Panc1 (cell line): Measurements from ENCODE around the gene C11orf98. TPM values are rescaled to one million over a fixed set of nuclear protein-coding genes. Genes with fewer than 3 reads are reported as not detected.

ENCODE experiments used
- ATAC-seq: fragments of 200-7000 bp; cut with Tn5 transposase; 2 replicates; pipeline ENCODE4 v1.9.1; 2020; ENCODE audit warnings: mild to moderate bottlenecking, moderate library complexity
- BruUV-seq: library from RNA; stranded (reverse); fragments of 400-500 nt; replicated peaks from 2 replicates; lab custom pipeline; 2021; lab: Mats Ljungman, UMichigan
- CTCF ChIA-PET: fragments of 300-600 bp; sonication (Branson Sonifier 250); formaldehyde crosslinking; loops from one replicate; lab custom pipeline; 2022; ENCODE audit warnings: antibody characterized with exemption; lab: Charles Lee
- POLR2A ChIA-PET: fragments of 300-600 bp; sonication (Branson Sonifier 250); formaldehyde crosslinking; loops from one replicate; lab custom pipeline; 2022; ENCODE audit warnings: antibody characterized with exemption; lab: Charles Lee
- DNase-seq: peaks from one replicate; pipeline ENCODE4 v3.0.0-alpha.2; 2010; ENCODE audit warnings: low read depth, low spot score
- H3K27ac ChIP-seq: 2 replicates; pipeline ENCODE4 v1.5.1; 2011; ENCODE audit warnings: mild to moderate bottlenecking, low read length, inconsistent platforms
- H3K27me3 ChIP-seq: fragments of 200-500 bp; sonication (Bioruptor generic); 2 replicates; pipeline ENCODE4 v1.6.0; 2014; ENCODE audit warnings: low read length, inconsistent platforms; ENCODE audit not compliant: control insufficient read depth, insufficient read depth
- H3K36me3 ChIP-seq: fragments of 200-500 bp; sonication (Bioruptor generic); 2 replicates; pipeline ENCODE4 v1.5.1; 2014; ENCODE audit warnings: inconsistent platforms, mild to moderate bottlenecking, low read length, moderate library complexity; ENCODE audit not compliant: control insufficient read depth, insufficient read depth
- H3K4me1 ChIP-seq: 2 replicates; pipeline ENCODE4 v1.5.1; 2011; ENCODE audit warnings: inconsistent platforms, mild to moderate bottlenecking, low read length, moderate library complexity; ENCODE audit not compliant: control insufficient read depth, insufficient read depth
- H3K4me3 ChIP-seq, 2 experiments: 2 replicates each; pipeline ENCODE4 v1.5.1; 2011 to 2012; ENCODE audit warnings: low read depth in 2 of 2, low read length in 2 of 2, mild to moderate bottlenecking in 2 of 2, inconsistent platforms in 1 of 2, moderate library complexity in 1 of 2
- H3K9me3 ChIP-seq: fragments of 200-500 bp; sonication (Bioruptor generic); 2 replicates; pipeline ENCODE4 v1.5.1; 2014; ENCODE audit warnings: low read depth, mild to moderate bottlenecking, inconsistent platforms, low read length, moderate library complexity; ENCODE audit not compliant: control insufficient read depth, insufficient read depth
- CTCF ChIP-seq: fragments of 450-650 bp; IDR thresholded peaks from 2 replicates; pipeline ENCODE4 v1.5.1; 2017; ENCODE audit warnings: mild to moderate bottlenecking
- POLR2AphosphoS5 ChIP-seq: IDR thresholded peaks from 2 replicates; pipeline ENCODE4 v1.6.1; 2012; ENCODE audit warnings: mild to moderate bottlenecking, low read depth, low read length, moderate library complexity
- REST ChIP-seq, 2 experiments: IDR thresholded peaks; 2 replicates each; pipeline ENCODE4 v1.6.1; 2011 to 2012; ENCODE audit warnings: low read depth in 2 of 2, control low read depth in 1 of 2, low read length in 1 of 2, mild to moderate bottlenecking in 1 of 2, moderate library complexity in 1 of 2; ENCODE audit not compliant: insufficient read depth in 1 of 2
- SIN3A ChIP-seq: IDR thresholded peaks from 2 replicates; pipeline ENCODE4 v1.6.1; 2012; ENCODE audit warnings: low read depth, mild to moderate bottlenecking, low read length, moderate library complexity, borderline replicate concordance; ENCODE audit not compliant: insufficient read depth
- TCF7L2 ChIP-seq: IDR thresholded peaks from 2 replicates; pipeline ENCODE4 v1.6.1; 2011; ENCODE audit warnings: mild to moderate bottlenecking, low read depth, low read length, inconsistent platforms
- in situ Hi-C: cut with HindIII; loops from 2 replicates; pipeline ENCODE4 v1.10.0; 2016; ENCODE audit warnings: low sequenced_read_pairs, low pct_unique_long_range_greater_than_20kb
- intact Hi-C: fragments of 100-400 bp; cut with micrococcal nuclease; formaldehyde crosslinking; loops from one replicate; pipeline ENCODE4 v1.10.0; 2022; ENCODE audit not compliant: unreplicated experiment
- total RNA-seq: library from RNA; stranded (reverse); gene quantifications from one replicate; pipeline ENCODE4 v1.2.1, GENCODE V29; 2021; ENCODE audit not compliant: unreplicated experiment

The C11orf98 gene
- total RNA-seq, 1 experiment from 2014 or later: 96.7 TPM

- H3K36me3 ChIP-seq: no peaks in the 10 kb centered on the region; the same call in 1 of the 2 replicates
- TF ChIP-seq SIN3A (no peak), REST (IDR thresholded peaks at IDR 0.05; ENCODE audit: insufficient read depth in 1 of 2, low read depth in 2 of 2, low read length in 1 of 2) (no peak), TCF7L2 (no peak), POLR2AphosphoS5 (no peak), CTCF (no peak)
- in situ Hi-C loops: no loop called here
- H3K4me1 ChIP-seq: peaks cover 31% of the 10 kb centered on the region
- H3K9me3 ChIP-seq: no peaks in the 10 kb centered on the region
- ATAC-seq: no peak
- intact Hi-C loops: no loop called here
- H3K27me3 ChIP-seq: no peaks in the 10 kb centered on the region
- H3K4me3 ChIP-seq: peak overlapping the region; percentile 78 to 89
- BruUV-seq: no TSS peak
- no peak for DNase-seq
- CTCF ChIA-PET: no interaction called here
- POLR2A ChIA-PET: interaction anchor here (0.7 to 1.2 kb wide), 2 partner anchors 8 to 53 kb away, joined by 3 to 4 read pairs; partner anchors contain the start of genes C11orf98 and CSKMT
- peak overlapping the region; percentile 93 for H3K27ac ChIP-seq
Measured at GRCh38 chr11:62673196-62673525, 8.2 kb upstream of the C11orf98 start.

GRCh38 chr11:62671608-62672389 lies 6.8 kb upstream of the C11orf98 start, which contains the start of the genes LBHD1 and UQCC3:
TSS of gene LBHD1 (minus strand) at chr11:62672267. CDS start at chr11:62670031, 2,236 bp downstream.
TSS of gene UQCC3 (plus strand) at chr11:62671673. CDS start at chr11:62671746, 73 bp downstream.
- in situ Hi-C loops: no loop called here

More at GRCh38 chr11:62671608-62672389, 6.8 kb upstream of the C11orf98 start, which contains the start of the genes LBHD1 and UQCC3:
- BruUV-seq: no TSS peak
- H3K27me3 ChIP-seq: no peaks in the 10 kb centered on the region
- peak; percentile 76 for ATAC-seq
- peaks cover 30% of the 10 kb centered on the region for H3K4me1 ChIP-seq
- intact Hi-C loops: no loop called here
- no peaks in the 10 kb centered on the region; the same call in 1 of the 2 replicates for H3K36me3 ChIP-seq
- ChIA-PET POLR2A (interaction anchor here (0.7 kb wide), 1 partner anchor 288 kb away, joined by 3 read pairs; no protein-coding TSS in a partner anchor), CTCF (interaction anchor here (0.6 kb wide), 1 partner anchor 82 kb away, joined by 5 read pairs; no protein-coding TSS in a partner anchor)
- no peak for DNase-seq
- no peaks in the 10 kb centered on the region for H3K9me3 ChIP-seq
- TF ChIP-seq POLR2AphosphoS5 (peak; percentile 25), REST (IDR thresholded peaks at IDR 0.05; ENCODE audit: insufficient read depth in 1 of 2, low read depth in 2 of 2, low read length in 1 of 2) (no peak), TCF7L2 (no peak), SIN3A (0 out of 2 replicates have a peak, but pooled peaks have one; percentile 63)
- H3K4me3 ChIP-seq: peak within 1 kb of the TSS; percentile 78 to 89
- peak within 1 kb of the TSS; percentile 93 for H3K27ac ChIP-seq
